Mesothelial cell of epicardium (in vitro differentiated cells): Measurements from ENCODE around the gene PSORS1C1. TPM values are rescaled to one million over a fixed set of nuclear protein-coding genes. Genes with fewer than 3 reads are reported as not detected.

ENCODE experiments used
- DNase-seq, 2 experiments: peaks; one replicate each; pipeline ENCODE4 v3.0.0; 2021; ENCODE audit warnings: low spot score in 2 of 2; ENCODE audit not compliant: unreplicated experiment in 2 of 2
- H3K27ac Mint-ChIP-seq: 2 replicates; pipeline ENCODE4 v1.8.0; 2021; ENCODE audit warnings: mixed read lengths
- H3K27me3 Mint-ChIP-seq: 2 replicates; pipeline ENCODE4 v1.8.0; 2021; ENCODE audit warnings: low read depth, mixed read lengths
- H3K36me3 Mint-ChIP-seq: 2 replicates; pipeline ENCODE4 v1.8.0; 2021; ENCODE audit warnings: mixed read lengths
- H3K4me1 Mint-ChIP-seq: 2 replicates; pipeline ENCODE4 v1.8.0; 2021; ENCODE audit warnings: mixed read lengths
- H3K4me3 Mint-ChIP-seq: 2 replicates; pipeline ENCODE4 v1.8.0; 2021; ENCODE audit warnings: mild to moderate bottlenecking, moderate library complexity, mixed read lengths
- H3K9me3 Mint-ChIP-seq: 2 replicates; pipeline ENCODE4 v1.8.0; 2021; ENCODE audit warnings: mixed read lengths
- total RNA-seq: library from RNA; stranded (reverse); gene quantifications from 3 replicates; pipeline ENCODE4 v1.2.1, GENCODE V29; 2021
- TF ChIP-seq, protein P1 (sequence below): fragments of 200-600 bp; sonication (generic); IDR thresholded peaks from one replicate; pipeline ENCODE4 v1.5.0; 2021; ENCODE audit warnings: antibody characterized with exemption; ENCODE audit not compliant: unreplicated experiment

Gene PSORS1C1
- total RNA-seq, 1 donor from 2014 or later, result 1.1 TPM

DNA sequence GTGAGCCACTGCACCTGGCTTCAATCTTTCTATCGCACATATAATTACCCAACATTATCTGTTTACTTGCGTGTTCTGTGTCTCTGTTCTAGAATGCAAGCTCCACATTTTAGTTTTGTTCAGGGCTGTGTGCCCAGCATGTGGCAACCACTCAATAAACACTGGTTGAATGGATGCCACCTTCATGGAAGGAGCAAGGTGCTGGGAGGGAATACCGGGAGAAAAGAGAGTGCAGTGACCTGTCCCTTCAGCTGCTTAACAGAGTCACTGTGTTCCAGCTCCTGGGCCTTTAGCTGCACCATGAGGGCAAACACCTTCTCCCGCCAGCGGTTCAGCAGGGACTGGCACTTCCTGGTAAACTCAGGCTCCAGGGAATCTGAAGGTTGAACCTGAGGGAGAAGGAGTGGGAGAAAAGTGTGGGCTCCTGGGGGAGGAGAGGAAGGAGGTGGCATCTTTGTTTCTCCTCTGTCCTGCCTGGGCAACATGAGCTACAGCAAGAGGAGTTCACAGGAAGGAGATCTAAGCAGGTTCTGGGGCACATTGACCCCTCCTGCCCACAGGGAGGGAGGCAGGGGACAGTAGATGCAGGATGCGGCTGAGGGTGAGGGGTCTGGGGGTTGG, 35.3 kb downstream of the PSORS1C1 start:
- no peak for DNase-seq
- Mint-ChIP-seq H3K9me3 (no peaks in the 10 kb centered on the region), H3K4me1 (no peaks in the 10 kb centered on the region), H3K27ac (no peak overlapping the region), H3K36me3 (peaks cover 27% of the 10 kb centered on the region), H3K4me3 (no peak overlapping the region), H3K27me3 (no peaks in the 10 kb centered on the region)
- TF ChIP-seq, protein P1, sequence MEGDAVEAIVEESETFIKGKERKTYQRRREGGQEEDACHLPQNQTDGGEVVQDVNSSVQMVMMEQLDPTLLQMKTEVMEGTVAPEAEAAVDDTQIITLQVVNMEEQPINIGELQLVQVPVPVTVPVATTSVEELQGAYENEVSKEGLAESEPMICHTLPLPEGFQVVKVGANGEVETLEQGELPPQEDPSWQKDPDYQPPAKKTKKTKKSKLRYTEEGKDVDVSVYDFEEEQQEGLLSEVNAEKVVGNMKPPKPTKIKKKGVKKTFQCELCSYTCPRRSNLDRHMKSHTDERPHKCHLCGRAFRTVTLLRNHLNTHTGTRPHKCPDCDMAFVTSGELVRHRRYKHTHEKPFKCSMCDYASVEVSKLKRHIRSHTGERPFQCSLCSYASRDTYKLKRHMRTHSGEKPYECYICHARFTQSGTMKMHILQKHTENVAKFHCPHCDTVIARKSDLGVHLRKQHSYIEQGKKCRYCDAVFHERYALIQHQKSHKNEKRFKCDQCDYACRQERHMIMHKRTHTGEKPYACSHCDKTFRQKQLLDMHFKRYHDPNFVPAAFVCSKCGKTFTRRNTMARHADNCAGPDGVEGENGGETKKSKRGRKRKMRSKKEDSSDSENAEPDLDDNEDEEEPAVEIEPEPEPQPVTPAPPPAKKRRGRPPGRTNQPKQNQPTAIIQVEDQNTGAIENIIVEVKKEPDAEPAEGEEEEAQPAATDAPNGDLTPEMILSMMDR, result no peak

DNA sequence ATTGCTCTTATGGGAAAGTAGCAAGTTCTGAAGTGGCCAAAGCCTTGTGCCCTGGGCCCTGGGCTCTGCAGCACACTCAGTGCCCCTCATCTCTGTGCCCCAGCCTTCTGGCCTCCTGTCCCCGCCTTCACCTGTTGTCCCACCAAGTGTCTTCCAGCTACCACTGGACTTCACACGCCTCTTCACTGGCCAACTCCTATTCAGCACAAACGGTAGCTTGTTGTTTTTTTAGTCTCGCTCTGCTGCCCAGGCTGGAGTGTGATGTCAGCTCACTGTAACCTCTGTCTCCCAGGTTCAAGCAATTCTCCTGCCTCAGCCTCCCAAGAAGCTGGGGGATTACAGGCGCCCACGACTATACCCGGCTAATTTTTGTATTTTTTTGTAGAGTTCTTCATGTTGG, 38.2 kb downstream of the PSORS1C1 start:
- Mint-ChIP-seq H3K27ac (no peak overlapping the region), H3K9me3 (no peaks in the 10 kb centered on the region), H3K4me3 (no peak overlapping the region), H3K36me3 (peaks cover 20% of the 10 kb centered on the region), H3K27me3 (no peaks in the 10 kb centered on the region), H3K4me1 (peaks cover 8% of the 10 kb centered on the region)
- no peak for DNase-seq
- TF ChIP-seq, protein P1, result no peak

DNA sequence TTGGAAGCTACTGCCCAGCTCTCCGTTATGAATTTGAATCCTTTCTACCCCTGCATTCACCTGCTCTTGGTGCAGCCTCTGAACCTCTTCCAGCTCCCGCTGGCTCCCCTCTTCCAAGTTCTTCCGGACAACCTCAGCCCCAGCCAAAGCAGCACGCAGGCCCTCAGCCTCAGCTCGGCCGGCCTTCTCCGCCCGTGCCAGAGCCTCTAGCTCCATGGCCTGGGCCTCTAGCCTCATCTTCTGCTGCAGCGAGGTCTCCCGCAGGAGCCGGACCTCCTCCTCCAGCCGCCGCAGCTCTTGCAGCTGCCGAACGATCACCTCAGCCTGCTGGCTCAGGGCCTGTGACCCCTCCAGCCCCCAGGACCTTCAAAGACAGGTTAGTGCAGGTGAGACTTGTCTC, 39.8 kb downstream of the PSORS1C1 start:
- peaks cover 21% of the 10 kb centered on the region for H3K4me1 Mint-ChIP-seq
- no peak overlapping the region for H3K4me3 Mint-ChIP-seq
- no peaks in the 10 kb centered on the region for H3K9me3 Mint-ChIP-seq
- no peaks in the 10 kb centered on the region for H3K27me3 Mint-ChIP-seq
- TF ChIP-seq, protein P1, result no peak
- DNase-seq, result no peak
- H3K36me3 Mint-ChIP-seq, result peaks cover 16% of the 10 kb centered on the region
- H3K27ac Mint-ChIP-seq, result no peak overlapping the region

DNA sequence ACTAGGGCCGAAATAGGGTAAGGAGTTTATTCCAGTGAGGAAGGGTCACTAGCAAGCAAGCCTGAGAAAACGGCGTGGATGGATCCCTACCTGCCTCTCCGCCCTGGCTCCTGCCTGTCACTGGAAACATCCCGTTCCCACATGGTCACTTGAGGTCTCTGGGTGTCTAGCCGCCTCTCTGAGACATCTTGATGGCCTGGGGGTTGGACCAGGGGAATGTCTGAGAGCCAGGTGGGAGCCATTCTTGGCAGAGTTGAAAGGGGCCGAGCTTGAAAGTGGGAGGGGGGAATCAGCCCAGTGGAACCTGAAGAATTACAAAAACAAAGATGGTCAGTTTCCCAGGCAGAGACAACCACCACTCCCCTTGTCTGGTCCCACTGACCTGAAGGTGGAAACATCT, 42.0 kb downstream of the PSORS1C1 start:
- no peak overlapping the region for H3K27ac Mint-ChIP-seq
- peaks cover 8% of the 10 kb centered on the region for H3K36me3 Mint-ChIP-seq

DNA sequence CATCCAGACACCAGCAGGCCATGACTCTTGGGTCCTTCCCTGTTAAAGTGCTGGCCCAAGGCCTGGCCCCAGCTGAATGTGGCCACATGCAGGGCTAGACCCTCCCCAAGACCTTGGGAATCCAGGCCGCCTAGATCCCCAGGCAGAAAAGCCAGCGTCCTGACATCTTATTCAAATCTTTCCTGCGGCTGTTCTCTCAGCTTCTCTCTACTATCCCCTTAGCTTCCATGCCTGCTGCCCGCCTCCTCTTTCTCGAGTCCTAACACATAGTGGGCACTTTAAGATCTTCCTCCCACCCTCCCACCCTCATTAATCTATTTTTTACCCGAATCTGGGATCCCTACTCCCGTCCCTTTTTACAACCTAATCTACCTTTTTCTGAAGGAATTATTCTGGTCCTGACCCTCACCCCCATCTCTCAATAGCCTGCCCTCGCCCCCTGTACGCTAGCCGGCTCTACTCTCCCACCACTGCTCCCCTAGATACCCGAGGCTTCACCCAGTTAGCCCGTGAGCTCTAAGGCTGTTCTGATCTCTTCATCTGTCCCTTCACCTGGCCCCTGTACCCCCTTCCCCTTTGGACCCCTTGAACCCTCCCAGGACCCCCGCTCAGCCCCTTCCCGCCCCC, 43.0 kb downstream of the PSORS1C1 start, which contains the start of gene CCHCR1:
Gene CCHCR1 (minus strand): TSS at position 290 of the 627 bp plus-strand sequence. CDS start 202 bp downstream, at position 88.
- TF ChIP-seq, protein P1, result no peak
- no peaks in the 10 kb centered on the region for H3K27me3 Mint-ChIP-seq
- DNase-seq, result no peak
- H3K4me3 Mint-ChIP-seq, result peak within 1 kb of the TSS; percentile 77
- peaks cover 26% of the 10 kb centered on the region for H3K4me1 Mint-ChIP-seq
- H3K36me3 Mint-ChIP-seq, result peaks cover 8% of the 10 kb centered on the region
- H3K9me3 Mint-ChIP-seq, result no peaks in the 10 kb centered on the region
- H3K27ac Mint-ChIP-seq, result peak within 1 kb of the TSS; percentile 85

More for the DNA sequence above, 42.0 kb downstream of the PSORS1C1 start:
- Mint-ChIP-seq H3K4me3 (no peak overlapping the region), H3K27me3 (no peaks in the 10 kb centered on the region), H3K9me3 (no peaks in the 10 kb centered on the region), H3K4me1 (peaks cover 26% of the 10 kb centered on the region)
- TF ChIP-seq, protein P1, result no peak
- no peak for DNase-seq
